ENCODE measurements around the gene CWC25. TPM values are rescaled to one million over a fixed set of nuclear protein-coding genes. Genes with fewer than 3 reads are reported as not detected.

CWC25 gene
- total RNA-seq, 1 donor from 2014 or later: 38.3 TPM

GRCh38 chr17:38871247-38872015, 46.3 kb upstream of the CWC25 start:
- TF ChIP-seq CTCF (IDR thresholded peaks at IDR 0.05): no peak
- ChIA-PET CTCF (interaction anchor here (0.6 to 6.4 kb wide), 9 partner anchors 16 to 293 kb away, joined by 3 to 33 read pairs (median 5); partner anchors contain the start of genes LASP1NB and RPL23), POLR2A (interaction anchor here (0.6 to 9.2 kb wide), 18 partner anchors 9 to 1269 kb away, joined by 3 to 370 read pairs (median 5); partner anchors contain the start of genes CASC3, CWC25, FBXO47 and PSMB3)
- Mint-ChIP-seq H3K9me3 (no peaks in the 10 kb centered on the region), H3K36me3 (ENCODE audit: low read depth) (peaks cover 30% of the 10 kb centered on the region), H3K27me3 (peaks cover 2% of the 10 kb centered on the region), H3K27ac (peak overlapping the region; percentile 85), H3K4me3 (peak overlapping the region; percentile 99), H3K4me1 (peaks cover 76% of the 10 kb centered on the region)
- DNase-seq: no peak
- ATAC-seq (ENCODE audit: low read depth): no peak
- intact Hi-C loops (cut with micrococcal nuclease): loop anchor here (2.0 kb wide), 2 partner anchors 53 to 111 kb away; partner anchors contain the start of gene LASP1NB

- intact Hi-C loops (cut with micrococcal nuclease): loop anchor here (1.0 to 2.0 kb wide), 4 partner anchors 14 to 112 kb away; partner anchors contain the start of genes FBXO47 and LASP1NB
- TF ChIP-seq CTCF (IDR thresholded peaks at IDR 0.05): no peak
- POLR2A ChIA-PET: interaction anchor here (0.6 to 9.2 kb wide), 34 partner anchors 9 to 846 kb away, joined by 3 to 370 read pairs (median 6); partner anchors contain the start of genes CDK12, CWC25, FBXO47 and MLLT6
These were observed 45.4 kb upstream of the CWC25 start for GRCh38 chr17:38870259-38871165.

GRCh38 chr17:38869526-38870258, 44.6 kb upstream of the CWC25 start, which contains the start of gene LASP1:
LASP1 (plus strand) TSS chr17:38870058; CDS start chr17:38870190, 132 bp downstream.
- Mint-ChIP-seq H3K4me1 (peaks cover 71% of the 10 kb centered on the region), H3K36me3 (ENCODE audit: low read depth) (peaks cover 27% of the 10 kb centered on the region), H3K27me3 (peaks cover 2% of the 10 kb centered on the region), H3K27ac (peak within 1 kb of the TSS; percentile 96), H3K9me3 (no peaks in the 10 kb centered on the region), H3K4me3 (peak within 1 kb of the TSS; percentile 99)
- ATAC-seq (ENCODE audit: low read depth) (peak; percentile 65), DNase-seq (peak; percentile 87)
- intact Hi-C loops (cut with micrococcal nuclease): loop anchor here (1.0 to 10.0 kb wide), 13 partner anchors 15 to 533 kb away; partner anchors contain the start of genes CWC25, EPOP, FBXL20 and FBXO47
- ChIA-PET POLR2A (interaction anchor here (0.6 to 9.2 kb wide), 40 partner anchors 8 to 847 kb away, joined by 3 to 370 read pairs (median 5); partner anchors contain the start of genes ARL5C, CDK12, CWC25 and FBXL20), CTCF (interaction anchor here (0.8 to 6.4 kb wide), 7 partner anchors 16 to 284 kb away, joined by 3 to 33 read pairs (median 9); partner anchors contain the start of gene RPL23)
- no peak for TF ChIP-seq CTCF (IDR thresholded peaks at IDR 0.05)

More at GRCh38 chr17:38870259-38871165, 45.4 kb upstream of the CWC25 start:
- Mint-ChIP-seq H3K4me1 (peaks cover 73% of the 10 kb centered on the region), H3K4me3 (peak overlapping the region; percentile 99), H3K27ac (peak overlapping the region; percentile 93), H3K36me3 (ENCODE audit: low read depth) (peaks cover 29% of the 10 kb centered on the region), H3K9me3 (no peaks in the 10 kb centered on the region), H3K27me3 (peaks cover 2% of the 10 kb centered on the region)
- ATAC-seq (ENCODE audit: low read depth) (peak; percentile 28), DNase-seq (peak; percentile 47)
- CTCF ChIA-PET: interaction anchor here (0.6 to 6.4 kb wide), 12 partner anchors 16 to 294 kb away, joined by 3 to 33 read pairs (median 6); partner anchors contain the start of genes LASP1NB and RPL23

- POLR2A ChIA-PET: interaction anchor here (0.7 to 9.2 kb wide), 34 partner anchors 9 to 836 kb away, joined by 3 to 370 read pairs (median 6); partner anchors contain the start of genes ARL5C, CWC25, FBXL20 and FBXO47
- TF ChIP-seq CTCF (IDR thresholded peaks at IDR 0.05): no peak
- Mint-ChIP-seq H3K9me3 (no peaks in the 10 kb centered on the region), H3K4me3 (peak overlapping the region; percentile 99), H3K36me3 (ENCODE audit: low read depth) (peaks cover 25% of the 10 kb centered on the region), H3K27me3 (peaks cover 2% of the 10 kb centered on the region), H3K27ac (peak overlapping the region; percentile 96), H3K4me1 (peaks cover 72% of the 10 kb centered on the region)
- ATAC-seq (ENCODE audit: low read depth): peak; percentile 53
- peak; percentile 84 for DNase-seq
- intact Hi-C loops (cut with micrococcal nuclease): loop anchor here (1.0 to 10.0 kb wide), 9 partner anchors 16 to 533 kb away; partner anchors contain the start of genes CWC25, EPOP, FBXL20 and PSMB3
- CTCF ChIA-PET: interaction anchor here (0.8 to 6.4 kb wide), 7 partner anchors 15 to 284 kb away, joined by 3 to 33 read pairs (median 9); partner anchors contain the start of gene RPL23
These were observed 43.9 kb upstream of the CWC25 start for GRCh38 chr17:38868817-38869525.
